GM18507 (cell line): ENCODE data around the gene C4A.
"Not testable (repeated sequence)": the region's sequence is repeated elsewhere in the genome, so short reads cannot be mapped to it uniquely, and the experiment has no call there.

Experiments used
- DNase-seq: peaks from one replicate; pipeline ENCODE4 v3.0.0; 2011; ENCODE audit warnings: low read depth; ENCODE audit not compliant: insufficient read length; ENCODE audit errors: extremely low spot score
- FAIRE-seq: peaks from 2 replicates; lab custom pipeline; 2011; peaks lifted over from hg19 to GRCh38; lab: Jason Lieb, UNC

The C4A gene

GRCh38 chr6:32045811-32046449 lies 64.1 kb downstream of the C4A start:
- FAIRE-seq (no peak), DNase-seq (no peak)

GRCh38 chr6:32046450-32047083 lies 64.7 kb downstream of the C4A start:
- no peak for FAIRE-seq
- no peak for DNase-seq

GRCh38 chr6:32047084-32047478 lies 65.2 kb downstream of the C4A start:
- no peak for FAIRE-seq

DNA sequence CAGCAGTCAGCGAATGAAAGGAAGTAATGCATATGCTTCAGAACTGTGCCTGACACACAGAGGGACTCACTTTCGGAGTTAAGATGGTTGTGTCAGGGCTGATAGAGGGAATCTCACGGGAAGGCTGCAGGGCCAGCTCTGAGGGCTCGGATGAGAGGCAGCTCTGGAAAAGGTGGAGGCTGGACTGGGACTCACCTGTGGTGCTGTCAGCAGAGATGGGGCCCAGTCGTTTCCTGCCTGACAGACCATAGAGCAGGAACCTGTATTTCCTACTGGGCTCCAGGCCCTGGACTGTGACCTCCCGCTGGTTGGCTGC lies 65.6 kb downstream of the C4A start:
- DNase-seq (no peak), FAIRE-seq (no peak)

More at GRCh38 chr6:32047084-32047478, 65.2 kb downstream of the C4A start:
- no peak for DNase-seq

- FAIRE-seq (peak; percentile 76), DNase-seq (peak; percentile 51)
Observed at GRCh38 chr6:32047855-32048766, 66.3 kb downstream of the C4A start.

GRCh38 chr6:32049149-32049548 lies 67.3 kb downstream of the C4A start:
- not testable (repeated sequence) for FAIRE-seq, DNase-seq

- not testable (repeated sequence) for DNase-seq, FAIRE-seq
Observed at GRCh38 chr6:32049736-32050135, 67.9 kb downstream of the C4A start.

GRCh38 chr6:32050562-32050961 lies 68.7 kb downstream of the C4A start:
- DNase-seq (no peak), FAIRE-seq (no peak)
